ENCODE measurements around the gene FNBP1L.

DNA sequence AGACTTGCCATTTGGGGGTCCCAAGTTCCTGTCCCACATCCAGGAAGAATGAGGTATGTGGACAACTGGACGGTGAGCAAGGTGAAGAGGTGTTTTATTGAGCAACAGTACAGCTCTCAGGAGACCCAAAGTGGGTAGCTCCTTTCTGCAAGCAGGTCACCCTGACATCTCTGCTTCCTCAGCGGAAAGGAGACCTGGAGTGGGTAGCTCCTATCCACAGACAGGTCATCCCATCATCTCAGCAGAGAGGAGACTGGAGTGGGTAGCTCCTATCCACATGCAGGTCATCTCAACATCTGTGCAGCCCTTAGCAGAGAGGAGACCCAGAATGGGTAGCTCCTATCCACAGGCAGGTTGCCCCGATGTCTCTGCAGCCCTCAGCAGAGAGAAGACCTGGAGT is 13.8 kb upstream of the FNBP1L start:
- TF ChIP-seq POLR2A (IDR thresholded peaks at IDR 0.05) (no peak), POLR2AphosphoS5 (IDR thresholded peaks at IDR 0.05) (no peak), EP300 (IDR thresholded peaks at IDR 0.05) (no peak)
- TF ChIP-seq, protein P1, sequence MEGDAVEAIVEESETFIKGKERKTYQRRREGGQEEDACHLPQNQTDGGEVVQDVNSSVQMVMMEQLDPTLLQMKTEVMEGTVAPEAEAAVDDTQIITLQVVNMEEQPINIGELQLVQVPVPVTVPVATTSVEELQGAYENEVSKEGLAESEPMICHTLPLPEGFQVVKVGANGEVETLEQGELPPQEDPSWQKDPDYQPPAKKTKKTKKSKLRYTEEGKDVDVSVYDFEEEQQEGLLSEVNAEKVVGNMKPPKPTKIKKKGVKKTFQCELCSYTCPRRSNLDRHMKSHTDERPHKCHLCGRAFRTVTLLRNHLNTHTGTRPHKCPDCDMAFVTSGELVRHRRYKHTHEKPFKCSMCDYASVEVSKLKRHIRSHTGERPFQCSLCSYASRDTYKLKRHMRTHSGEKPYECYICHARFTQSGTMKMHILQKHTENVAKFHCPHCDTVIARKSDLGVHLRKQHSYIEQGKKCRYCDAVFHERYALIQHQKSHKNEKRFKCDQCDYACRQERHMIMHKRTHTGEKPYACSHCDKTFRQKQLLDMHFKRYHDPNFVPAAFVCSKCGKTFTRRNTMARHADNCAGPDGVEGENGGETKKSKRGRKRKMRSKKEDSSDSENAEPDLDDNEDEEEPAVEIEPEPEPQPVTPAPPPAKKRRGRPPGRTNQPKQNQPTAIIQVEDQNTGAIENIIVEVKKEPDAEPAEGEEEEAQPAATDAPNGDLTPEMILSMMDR (IDR thresholded peaks at IDR 0.05): no peak
